Stimulated activated CD8-positive, alpha-beta memory T cell treated with anti-CD3 and anti-CD28 coated beads, Interleukin-2, amount 100 ng/mL, for 48 hours (primary cell): ENCODE data around the gene NLN.
"Not testable (repeated sequence)": the region's sequence is repeated elsewhere in the genome, so short reads cannot be mapped to it uniquely, and the experiment has no call there.

Source experiments
- DNase-seq, 2 donors: peaks; one replicate each; pipeline ENCODE4 v3.0.0-alpha.2; 2020; ENCODE audit warnings: low read depth in 2 of 2

NLN gene

GRCh38 chr5:65732046-65732445 is 10.0 kb downstream of the NLN start:
- not testable (repeated sequence) for DNase-seq

GRCh38 chr5:65734196-65734775 is 12.3 kb downstream of the NLN start:
- DNase-seq: not testable (repeated sequence)

- no peak for DNase-seq
Observed at GRCh38 chr5:65734921-65735320, 12.9 kb downstream of the NLN start.

- no peak for DNase-seq
Observed at GRCh38 chr5:65736011-65736410, 14.0 kb downstream of the NLN start.

GRCh38 chr5:65737842-65738241 is 15.8 kb downstream of the NLN start:
- DNase-seq: no peak

GRCh38 chr5:65738305-65738704 is 16.3 kb downstream of the NLN start:
- DNase-seq: no peak

- no peak for DNase-seq
Observed at GRCh38 chr5:65739162-65739561, 17.2 kb downstream of the NLN start.

GRCh38 chr5:65742565-65743231 is 20.7 kb downstream of the NLN start:
- DNase-seq: no peak

GRCh38 chr5:65749221-65749844 is 27.3 kb downstream of the NLN start:
- no peak for DNase-seq

- DNase-seq: no peak
Observed at GRCh38 chr5:65749956-65750355, 28.0 kb downstream of the NLN start.

- no peak for DNase-seq
Observed at GRCh38 chr5:65750938-65751337, 28.9 kb downstream of the NLN start.

- no peak for DNase-seq
Observed at GRCh38 chr5:65753189-65753588, 31.2 kb downstream of the NLN start.

- DNase-seq: no peak
Observed at GRCh38 chr5:65758546-65759144, 36.6 kb downstream of the NLN start.

- DNase-seq: no peak
Observed at GRCh38 chr5:65760504-65761275, 38.7 kb downstream of the NLN start.

- DNase-seq: no peak
Observed at GRCh38 chr5:65762234-65762633, 40.2 kb downstream of the NLN start.

GRCh38 chr5:65765582-65765981 is 43.6 kb downstream of the NLN start:
- no peak for DNase-seq

GRCh38 chr5:65766175-65766574 is 44.2 kb downstream of the NLN start:
- no peak for DNase-seq

GRCh38 chr5:65766781-65767180 is 44.8 kb downstream of the NLN start:
- DNase-seq: no peak

GRCh38 chr5:65767565-65767964 is 45.6 kb downstream of the NLN start:
- no peak for DNase-seq

GRCh38 chr5:65768723-65769346 is 46.8 kb downstream of the NLN start:
- DNase-seq: no peak

GRCh38 chr5:65769539-65769938 is 47.5 kb downstream of the NLN start:
- no peak for DNase-seq

- DNase-seq: no peak
Observed at GRCh38 chr5:65771266-65771665, 49.3 kb downstream of the NLN start.
